Measurements from ENCODE around the gene FGR. TPM values are rescaled to one million over a fixed set of nuclear protein-coding genes. Genes with fewer than 3 reads are reported as not detected.

The FGR gene
- not detected in 5 replicates for total RNA-seq (2022; extraction: Qiagen RNA extraction)

GRCh38 chr1:27634985-27635367 is at the start of gene FGR:
Gene FGR (minus strand): TSS chr1:27635185. CDS start chr1:27623916, 11,269 bp downstream.

GRCh38 chr1:27671964-27672749 is 37.2 kb upstream of the FGR start, which contains the start of gene IFI6:
Gene IFI6 (minus strand): TSS chr1:27672192. CDS start chr1:27669314, 2,878 bp downstream.

GRCh38 chr1:27603681-27604578 is 31.1 kb downstream of the FGR start, which contains the start of gene AHDC1:
Gene AHDC1 (minus strand): TSS chr1:27604144. CDS start chr1:27552115, 52,029 bp downstream.

Other genes with a start within 250 kb of the FGR start
- gene GPR3, start 242.6 kb downstream of the FGR start, total RNA-seq (2022; extraction: Qiagen RNA extraction): 1.3 to 1.8 TPM (median 1.7 TPM) in 5 replicates
- 45.0 to 58.6 TPM (median 53.3 TPM) in 5 replicates for gene WASF2, start 145.0 kb downstream of the FGR start, total RNA-seq (2022; extraction: Qiagen RNA extraction)
- 12.3 to 22.9 TPM (median 21.1 TPM) in 5 replicates for gene AHDC1, start 31.0 kb downstream of the FGR start, total RNA-seq (2022; extraction: Qiagen RNA extraction)
- gene IFI6, start 37.0 kb upstream of the FGR start, total RNA-seq (2022; extraction: Qiagen RNA extraction): 9.0 to 13.8 TPM (median 12.1 TPM) in 5 replicates
- 5.4 to 7.7 TPM (median 6.7 TPM) in 5 replicates for gene FAM76A, start 90.8 kb upstream of the FGR start, total RNA-seq (2022; extraction: Qiagen RNA extraction)
- 8.1 to 9.3 TPM (median 8.6 TPM) in 5 replicates for gene STX12, start 138.0 kb upstream of the FGR start, total RNA-seq (2022; extraction: Qiagen RNA extraction)
- gene PPP1R8, start 195.6 kb upstream of the FGR start, total RNA-seq (2022; extraction: Qiagen RNA extraction): 33.0 to 40.8 TPM (median 37.6 TPM) in 5 replicates
- gene THEMIS2, start 237.4 kb upstream of the FGR start, total RNA-seq (2022; extraction: Qiagen RNA extraction): 0.56 to 1.2 TPM (median 0.79 TPM) in 5 replicates

Data from A549 treated with Mapracorat at 1 μM for 4 hours (cell line).